ENCODE measurements around the gene CLEC16A.

Gene CLEC16A

GRCh38 chr16:10992112-10992511 lies 47.7 kb downstream of the CLEC16A start:
- no peak for DNase-seq (ENCODE audit: low read depth in 3 of 3)

- peak; percentile 27 to 48 (median 28) for DNase-seq (ENCODE audit: low read depth in 3 of 3)
Measured at GRCh38 chr16:10992797-10993196, 48.4 kb downstream of the CLEC16A start.

- no peak for DNase-seq (ENCODE audit: low read depth in 3 of 3)
Measured at GRCh38 chr16:10993649-10994048, 49.3 kb downstream of the CLEC16A start.

- DNase-seq (ENCODE audit: low read depth in 3 of 3) = no peak
Measured at GRCh38 chr16:10994571-10994970, 50.2 kb downstream of the CLEC16A start.

GRCh38 chr16:10995565-10995964 lies 51.2 kb downstream of the CLEC16A start:
- DNase-seq (ENCODE audit: low read depth in 3 of 3) = no peak

- DNase-seq (ENCODE audit: low read depth in 3 of 3) = no peak
Measured at GRCh38 chr16:10997485-10997884, 53.1 kb downstream of the CLEC16A start.

GRCh38 chr16:10999300-10999699 lies 54.9 kb downstream of the CLEC16A start:
- no peak for DNase-seq (ENCODE audit: low read depth in 3 of 3)

- DNase-seq (ENCODE audit: low read depth in 3 of 3) = no peak
Measured at GRCh38 chr16:11001611-11002010, 57.2 kb downstream of the CLEC16A start.

GRCh38 chr16:11003141-11003540 lies 58.8 kb downstream of the CLEC16A start:
- DNase-seq (ENCODE audit: low read depth in 3 of 3) = no peak

- no peak for DNase-seq (ENCODE audit: low read depth in 3 of 3)
Measured at GRCh38 chr16:11004351-11004750, 60.0 kb downstream of the CLEC16A start.

- DNase-seq (ENCODE audit: low read depth in 3 of 3) = no peak
Measured at GRCh38 chr16:11004973-11005610, 60.7 kb downstream of the CLEC16A start.

GRCh38 chr16:11005611-11005975 lies 61.2 kb downstream of the CLEC16A start:
- no peak for DNase-seq (ENCODE audit: low read depth in 3 of 3)

GRCh38 chr16:11006656-11007055 lies 62.3 kb downstream of the CLEC16A start:
- DNase-seq (ENCODE audit: low read depth in 3 of 3) = no peak

- no peak for DNase-seq (ENCODE audit: low read depth in 3 of 3)
Measured at GRCh38 chr16:11007714-11008280, 63.4 kb downstream of the CLEC16A start.

GRCh38 chr16:11009027-11009755 lies 64.8 kb downstream of the CLEC16A start:
- DNase-seq (ENCODE audit: low read depth in 3 of 3) = no peak

- DNase-seq (ENCODE audit: low read depth in 3 of 3) = no peak
Measured at GRCh38 chr16:11010575-11011221, 66.3 kb downstream of the CLEC16A start.

- DNase-seq (ENCODE audit: low read depth in 3 of 3) = no peak
Measured at GRCh38 chr16:11011326-11011725, 67.0 kb downstream of the CLEC16A start.

- no peak for DNase-seq (ENCODE audit: low read depth in 3 of 3)
Measured at GRCh38 chr16:11012841-11013240, 68.5 kb downstream of the CLEC16A start.

GRCh38 chr16:11014136-11014535 lies 69.8 kb downstream of the CLEC16A start:
- no peak for DNase-seq (ENCODE audit: low read depth in 3 of 3)

GRCh38 chr16:11015076-11015475 lies 70.7 kb downstream of the CLEC16A start:
- no peak for DNase-seq (ENCODE audit: low read depth in 3 of 3)

- no peak for DNase-seq (ENCODE audit: low read depth in 3 of 3)
Measured at GRCh38 chr16:11015607-11016006, 71.2 kb downstream of the CLEC16A start.

GRCh38 chr16:11016524-11016988 lies 72.2 kb downstream of the CLEC16A start:
- DNase-seq (ENCODE audit: low read depth in 3 of 3) = no peak

- DNase-seq (ENCODE audit: low read depth in 3 of 3) = peak in 1 of 3 donors; percentile 19
Measured at GRCh38 chr16:11016993-11017392, 72.6 kb downstream of the CLEC16A start.

All from stimulated activated CD4-positive, alpha-beta T cell treated with anti-CD3 and anti-CD28 coated beads, TNF-alpha, amount 100 ng/mL, for 48 hours (primary cell).